Mucosa of rectum (tissue), 2 donors: ENCODE data around the gene TTLL12.

Experiments
- H3K27ac ChIP-seq, 2 donors: one replicate each; pipeline ENCODE4 v1.7.0; 2013; ENCODE audit warnings: inconsistent platforms in 2 of 2, low read depth in 2 of 2, low read length in 2 of 2
- H3K27me3 ChIP-seq, 2 donors: one replicate each; pipeline ENCODE4 v1.7.0; 2013; ENCODE audit warnings: low read length in 2 of 2; ENCODE audit not compliant: control insufficient read depth in 2 of 2, insufficient read depth in 2 of 2
- H3K36me3 ChIP-seq, 2 donors: one replicate each; pipeline ENCODE4 v1.7.0; 2013; ENCODE audit warnings: low read length in 2 of 2; ENCODE audit not compliant: control insufficient read depth in 2 of 2, insufficient read depth in 2 of 2
- H3K4me1 ChIP-seq, 2 donors: one replicate each; pipeline ENCODE4 v1.7.0; 2013; ENCODE audit warnings: low read length in 2 of 2, mild to moderate bottlenecking in 1 of 2; ENCODE audit not compliant: control insufficient read depth in 2 of 2, insufficient read depth in 2 of 2
- H3K4me3 ChIP-seq, 2 donors: one replicate each; pipeline ENCODE4 v1.7.0; 2013; ENCODE audit warnings: low read length in 2 of 2
- H3K9ac ChIP-seq, 2 donors: one replicate each; pipeline ENCODE4 v1.7.0; 2013; ENCODE audit warnings: low read length in 2 of 2, low read depth in 1 of 2, mild to moderate bottlenecking in 1 of 2
- H3K9me3 ChIP-seq, 2 donors: one replicate each; pipeline ENCODE4 v1.7.0; 2013; ENCODE audit warnings: low read length in 2 of 2; ENCODE audit not compliant: control insufficient read depth in 2 of 2
- donor health status: healthy.
- donor health status: Normal muscosa, but diverticular disease.

TTLL12 gene

GRCh38 chr22:43207386-43207785 is 20.5 kb upstream of the TTLL12 start:
- H3K27ac ChIP-seq = no peak overlapping the region
- H3K9me3 ChIP-seq = no peaks in the 10 kb centered on the region

GRCh38 chr22:43206509-43207161 is 19.7 kb upstream of the TTLL12 start:
- H3K4me3 ChIP-seq = no peak overlapping the region
- no peak overlapping the region for H3K9ac ChIP-seq
- H3K4me1 ChIP-seq = no peaks in the 10 kb centered on the region
- no peaks in the 10 kb centered on the region for H3K27me3 ChIP-seq
- H3K9me3 ChIP-seq = no peaks in the 10 kb centered on the region
- H3K27ac ChIP-seq = no peak overlapping the region
- H3K36me3 ChIP-seq = no peaks in the 10 kb centered on the region

More at GRCh38 chr22:43207386-43207785, 20.5 kb upstream of the TTLL12 start:
- Histone ChIP-seq H3K4me3 (no peak overlapping the region), H3K9ac (no peak overlapping the region), H3K36me3 (no peaks in the 10 kb centered on the region), H3K4me1 (no peaks in the 10 kb centered on the region), H3K27me3 (no peaks in the 10 kb centered on the region)

GRCh38 chr22:43205748-43206508 is 19.0 kb upstream of the TTLL12 start:
- Histone ChIP-seq H3K27me3 (no peaks in the 10 kb centered on the region), H3K9ac (no peak overlapping the region), H3K9me3 (no peaks in the 10 kb centered on the region), H3K4me3 (no peak overlapping the region), H3K4me1 (no peaks in the 10 kb centered on the region), H3K36me3 (no peaks in the 10 kb centered on the region), H3K27ac (no peak overlapping the region)

GRCh38 chr22:43205261-43205691 is 18.3 kb upstream of the TTLL12 start:
- Histone ChIP-seq H3K4me1 (no peaks in the 10 kb centered on the region), H3K9ac (no peak overlapping the region), H3K27me3 (no peaks in the 10 kb centered on the region), H3K4me3 (no peak overlapping the region), H3K9me3 (no peaks in the 10 kb centered on the region), H3K27ac (no peak overlapping the region), H3K36me3 (no peaks in the 10 kb centered on the region)

- no peaks in the 10 kb centered on the region for H3K9me3 ChIP-seq
- H3K4me3 ChIP-seq = no peak overlapping the region
- no peaks in the 10 kb centered on the region for H3K36me3 ChIP-seq
- no peaks in the 10 kb centered on the region for H3K4me1 ChIP-seq
- H3K9ac ChIP-seq = no peak overlapping the region
- no peaks in the 10 kb centered on the region for H3K27me3 ChIP-seq
- H3K27ac ChIP-seq = no peak overlapping the region
Measured at GRCh38 chr22:43203471-43203981, 16.6 kb upstream of the TTLL12 start.

- Histone ChIP-seq H3K36me3 (no peaks in the 10 kb centered on the region), H3K9me3 (no peaks in the 10 kb centered on the region), H3K27ac (no peak overlapping the region), H3K9ac (no peak overlapping the region), H3K4me1 (no peaks in the 10 kb centered on the region), H3K27me3 (no peaks in the 10 kb centered on the region), H3K4me3 (no peak overlapping the region)
Measured at GRCh38 chr22:43202756-43203410, 15.9 kb upstream of the TTLL12 start.

GRCh38 chr22:43202326-43202725 is 15.4 kb upstream of the TTLL12 start:
- no peaks in the 10 kb centered on the region for H3K4me1 ChIP-seq
- H3K27ac ChIP-seq = no peak overlapping the region
- H3K9me3 ChIP-seq = no peaks in the 10 kb centered on the region
- peaks cover 0 to 3% of the 10 kb centered on the region in 2 donors for H3K27me3 ChIP-seq
- no peaks in the 10 kb centered on the region for H3K36me3 ChIP-seq
- H3K9ac ChIP-seq = no peak overlapping the region
- no peak overlapping the region for H3K4me3 ChIP-seq

GRCh38 chr22:43201486-43202219 is 14.7 kb upstream of the TTLL12 start:
- Histone ChIP-seq H3K9me3 (no peaks in the 10 kb centered on the region), H3K27me3 (peaks cover 0 to 4% of the 10 kb centered on the region in 2 donors), H3K4me1 (no peaks in the 10 kb centered on the region), H3K4me3 (no peak overlapping the region), H3K36me3 (no peaks in the 10 kb centered on the region), H3K9ac (no peak overlapping the region), H3K27ac (no peak overlapping the region)

GRCh38 chr22:43200555-43200954 is 13.6 kb upstream of the TTLL12 start:
- Histone ChIP-seq H3K9ac (no peak overlapping the region), H3K27ac (no peak overlapping the region), H3K9me3 (no peaks in the 10 kb centered on the region), H3K4me3 (no peak overlapping the region), H3K36me3 (no peaks in the 10 kb centered on the region), H3K27me3 (peaks cover 0 to 4% of the 10 kb centered on the region in 2 donors), H3K4me1 (no peaks in the 10 kb centered on the region)
